Vagina (tissue), 2 donors: ENCODE measurements around the gene NDOR1.

Experiments used
- CTCF ChIP-seq, 3 experiments: fragments of 450-650 bp in 2 of 3; fragments of 200-600 bp in 1 of 3; sonication (generic) in 1 of 3; IDR thresholded peaks; one replicate each; pipeline ENCODE4 v1.5.1; 2017 to 2019; ENCODE audit warnings: antibody characterized with exemption in 3 of 3, mild to moderate bottlenecking in 2 of 3, moderate library complexity in 2 of 3
- POLR2A ChIP-seq, 2 donors: fragments of 450-650 bp; IDR thresholded peaks; one replicate each; pipeline ENCODE4 v1.6.1; 2017; ENCODE audit warnings: antibody characterized with exemption in 2 of 2, mild to moderate bottlenecking in 2 of 2, moderate library complexity in 2 of 2

- no peak for TF ChIP-seq CTCF (IDR thresholded peaks at IDR 0.05)
- TF ChIP-seq POLR2A (IDR thresholded peaks at IDR 0.05), result no peak
Measured at GRCh38 chr9:137190315-137190856, 15.1 kb upstream of the NDOR1 start.
